Measurements from ENCODE around the gene CC2D1A.

GRCh38 chr19:13876834-13877233 is 29.2 kb upstream of the CC2D1A start, which contains the start of gene NANOS3:
- TF ChIP-seq CTCF (conservative IDR thresholded peaks at IDR 0.05 in 1 of 2, IDR thresholded peaks at IDR 0.05 in 1 of 2; ENCODE audit: extremely low read depth in 1 of 2, insufficient read depth in 1 of 2, low read depth in 1 of 2, low read length in 2 of 2) (no peak), EZH2 (IDR thresholded peaks at IDR 0.05; ENCODE audit: borderline replicate concordance, low read length) (no peak)

All from mammary epithelial cell (primary cell).